K562 (cell line): ENCODE results near the gene FOXS1. TPM values are rescaled to one million over a fixed set of nuclear protein-coding genes. Genes with fewer than 3 reads are reported as not detected.

Experiments used
- HDAC3 ChIP-seq: fragments of 450-650 bp; IDR thresholded peaks from 2 replicates; pipeline ENCODE4 v1.6.1; 2018; ENCODE audit warnings: borderline replicate concordance, mild to moderate bottlenecking, moderate library complexity; ENCODE audit not compliant: partially characterized antibody
- KDM5B ChIP-seq: fragments of 200-600 bp; sonication (generic); IDR thresholded peaks from 2 replicates; pipeline ENCODE4 v1.6.1; 2012; ENCODE audit warnings: low read depth, mild to moderate bottlenecking, moderate library complexity, low read length, control low read depth, inconsistent platforms; ENCODE audit not compliant: insufficient replicate concordance
- NEUROD1 ChIP-seq: fragments of 150-350 bp; IDR thresholded peaks from 2 replicates; pipeline ENCODE4 v1.6.1; 2014; ENCODE audit warnings: borderline replicate concordance, low read length, low read depth; ENCODE audit not compliant: partially characterized antibody
- NFYB ChIP-seq: IDR thresholded peaks from 2 replicates; pipeline ENCODE4 v1.6.1; 2011; ENCODE audit warnings: mild to moderate bottlenecking, moderate library complexity; ENCODE audit not compliant: insufficient read length; ENCODE audit errors: extremely low read depth
- NONO ChIP-seq, 2 experiments: fragments of 200-400 bp in 1 of 2; fragments of 450-650 bp in 1 of 2; formaldehyde crosslinking in 1 of 2; IDR thresholded peaks; 2 replicates each; pipeline ENCODE4 v1.6.1; 2017; ENCODE audit warnings: low read depth in 2 of 2, mild to moderate bottlenecking in 2 of 2, moderate library complexity in 2 of 2, low read length in 1 of 2
- PHF8 ChIP-seq: fragments of 200-600 bp; sonication (generic); IDR thresholded peaks from 2 replicates; pipeline ENCODE4 v1.6.1; 2012; ENCODE audit warnings: mixed run types, mild to moderate bottlenecking, inconsistent platforms, low read length, moderate library complexity, borderline replicate concordance
- PREB ChIP-seq: sonication (generic); formaldehyde crosslinking; IDR thresholded peaks from 2 replicates; pipeline ENCODE4 v1.8.1; 2023; ENCODE audit warnings: mild to moderate bottlenecking, missing genetic modification reagents
- RERE ChIP-seq: sonication (generic); formaldehyde crosslinking; IDR thresholded peaks from 2 replicates; pipeline ENCODE4 v1.8.0; 2023; ENCODE audit warnings: missing genetic modification reagents, mild to moderate bottlenecking, borderline replicate concordance
- SRSF7 ChIP-seq: fragments of 200-400 bp; formaldehyde crosslinking; optimal IDR thresholded peaks from 2 replicates; pipeline ENCODE3; 2017; ENCODE audit warnings: mild to moderate bottlenecking, low read depth, low read length
- ZNF175 ChIP-seq: fragments of 200-800 bp; sonication (Bioruptor generic); IDR thresholded peaks from 2 replicates; pipeline ENCODE4 v1.6.1; 2016; ENCODE audit warnings: low read depth, mild to moderate bottlenecking, missing genetic modification characterization, missing compliant biosample characterization
- ZNF224 ChIP-seq: sonication (generic); formaldehyde crosslinking; IDR thresholded peaks from 2 replicates; pipeline ENCODE4 v1.8.0; 2022; ENCODE audit warnings: mild to moderate bottlenecking, missing genetic modification reagents
- ZNF778 ChIP-seq: fragments of 450-650 bp; formaldehyde crosslinking; IDR thresholded peaks from 2 replicates; pipeline ENCODE4 v1.4.0; 2020; ENCODE audit warnings: mild to moderate bottlenecking, moderate library complexity
- polyA plus RNA-seq, 8 experiments: library from polyadenylated mRNA; depleted of rRNA in 4 of 8; stranded (reverse) in 5 of 8; unstranded in 3 of 8; fragments of >200 nt; fragmentation: Nextera tagmentation in 2 of 8; fragmentation: Illumina TruSeq in 1 of 8; extraction: Ambion mirVana in 2 of 8; extraction: Trizol in 1 of 8; gene quantifications; 2 replicates each; pipeline versions ENCODE4 v1.2.1 to v1.2.3, GENCODE V29; 2011 to 2014; ENCODE audit warnings: inconsistent platforms in 1 of 8, missing spikeins in 1 of 8
- total RNA-seq, 7 experiments: library from RNA; depleted of rRNA in 6 of 7; stranded (reverse); fragments of >200 nt in 6 of 7; fragmentation: Illumina TruSeq in 2 of 7; extraction: Trizol in 2 of 7; gene quantifications; 2 replicates each; pipeline versions ENCODE4 v1.2.1 to v1.2.3, GENCODE V29; 2011 to 2021; ENCODE audit warnings: low replicate concordance in 1 of 7
- TF ChIP-seq, protein P1 (sequence below): IDR thresholded peaks from 2 replicates; pipeline ENCODE4 v1.6.1; 2011; ENCODE audit not compliant: insufficient read length; ENCODE audit errors: extremely low read depth
- TF ChIP-seq, protein P2 (sequence below): fragments of 450-650 bp; conservative IDR thresholded peaks from 2 replicates; pipeline ENCODE4 v1.6.1; 2016; ENCODE audit warnings: missing genetic modification characterization, low read depth, mild to moderate bottlenecking, missing compliant biosample characterization, moderate library complexity
- TF ChIP-seq, protein P3 (sequence below): sonication (generic); IDR thresholded peaks from 2 replicates; pipeline ENCODE4 v1.6.1; 2016

The FOXS1 gene
- total and polyA plus RNA-seq, 9 of the 15 experiments (the other 6 are each of a cell fraction or from before 2014, with no cell fraction given) = not detected

DNA sequence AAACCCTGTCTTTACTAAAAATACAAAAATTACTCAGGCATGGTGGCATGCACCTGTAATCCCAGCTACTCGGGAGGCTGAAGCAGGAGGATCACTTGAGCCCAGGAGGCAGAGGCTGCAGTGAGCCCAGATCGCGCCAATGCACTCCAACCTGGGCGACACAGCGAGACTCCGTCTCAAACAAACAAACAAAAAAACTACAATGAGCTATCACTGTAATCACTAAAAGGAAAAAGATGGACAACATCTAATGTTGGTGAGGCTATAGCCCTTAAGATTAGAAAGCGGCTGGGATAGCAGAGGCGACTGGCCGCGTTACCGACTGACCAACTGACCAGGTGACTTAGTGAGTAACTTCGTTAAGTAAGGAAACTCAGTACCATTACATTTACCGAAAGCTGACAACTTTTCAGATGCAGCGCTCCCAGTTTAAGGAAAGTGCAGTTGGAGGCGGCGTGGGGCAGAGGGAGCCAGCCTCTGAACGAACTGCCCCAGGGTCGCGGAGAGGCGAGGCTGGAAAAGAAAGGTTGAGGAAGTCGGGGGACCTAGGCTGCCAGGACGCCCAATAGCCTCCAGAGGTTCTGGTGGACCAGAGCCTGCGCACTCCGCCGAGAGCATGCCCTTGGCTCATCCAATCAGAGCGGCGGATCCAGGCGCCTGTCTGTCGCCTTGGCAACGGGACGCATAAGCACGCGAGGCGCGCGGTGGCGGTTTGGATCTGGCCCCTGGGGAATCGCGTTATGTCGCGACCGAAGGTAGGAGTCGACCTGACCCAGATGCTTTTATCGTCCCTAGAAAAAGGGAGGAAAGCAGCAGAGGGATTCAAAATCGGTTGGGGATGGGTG lies 34.0 kb upstream of the FOXS1 start (continued):
- TF ChIP-seq RERE (CRISPR knock-in tag) (no peak), NFYB (peak; percentile 12), PHF8 (peak; percentile 48; the same call in 1 of the 2 replicates), HDAC3 (no peak), NONO (IDR thresholded peaks at IDR 0.05; ENCODE audit: low read depth in 2 of 2, low read length in 1 of 2) (no peak), ZNF778 (CRISPR knock-in tag) (no peak), ZNF224 (CRISPR knock-in tag) (no peak), KDM5B (no peak), NEUROD1 (peak; percentile 25), PREB (CRISPR knock-in tag) (0 out of 2 replicates have a peak, but pooled peaks have one; percentile 72), ZNF175 (CRISPR knock-in tag) (no peak), SRSF7 (no peak)
- TF ChIP-seq, protein P1, sequence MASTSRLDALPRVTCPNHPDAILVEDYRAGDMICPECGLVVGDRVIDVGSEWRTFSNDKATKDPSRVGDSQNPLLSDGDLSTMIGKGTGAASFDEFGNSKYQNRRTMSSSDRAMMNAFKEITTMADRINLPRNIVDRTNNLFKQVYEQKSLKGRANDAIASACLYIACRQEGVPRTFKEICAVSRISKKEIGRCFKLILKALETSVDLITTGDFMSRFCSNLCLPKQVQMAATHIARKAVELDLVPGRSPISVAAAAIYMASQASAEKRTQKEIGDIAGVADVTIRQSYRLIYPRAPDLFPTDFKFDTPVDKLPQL = no peak
- TF ChIP-seq, protein P2, sequence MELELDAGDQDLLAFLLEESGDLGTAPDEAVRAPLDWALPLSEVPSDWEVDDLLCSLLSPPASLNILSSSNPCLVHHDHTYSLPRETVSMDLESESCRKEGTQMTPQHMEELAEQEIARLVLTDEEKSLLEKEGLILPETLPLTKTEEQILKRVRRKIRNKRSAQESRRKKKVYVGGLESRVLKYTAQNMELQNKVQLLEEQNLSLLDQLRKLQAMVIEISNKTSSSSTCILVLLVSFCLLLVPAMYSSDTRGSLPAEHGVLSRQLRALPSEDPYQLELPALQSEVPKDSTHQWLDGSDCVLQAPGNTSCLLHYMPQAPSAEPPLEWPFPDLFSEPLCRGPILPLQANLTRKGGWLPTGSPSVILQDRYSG = no peak
- TF ChIP-seq, protein P3, sequence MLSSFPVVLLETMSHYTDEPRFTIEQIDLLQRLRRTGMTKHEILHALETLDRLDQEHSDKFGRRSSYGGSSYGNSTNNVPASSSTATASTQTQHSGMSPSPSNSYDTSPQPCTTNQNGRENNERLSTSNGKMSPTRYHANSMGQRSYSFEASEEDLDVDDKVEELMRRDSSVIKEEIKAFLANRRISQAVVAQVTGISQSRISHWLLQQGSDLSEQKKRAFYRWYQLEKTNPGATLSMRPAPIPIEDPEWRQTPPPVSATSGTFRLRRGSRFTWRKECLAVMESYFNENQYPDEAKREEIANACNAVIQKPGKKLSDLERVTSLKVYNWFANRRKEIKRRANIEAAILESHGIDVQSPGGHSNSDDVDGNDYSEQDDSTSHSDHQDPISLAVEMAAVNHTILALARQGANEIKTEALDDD = peak; percentile 93
